Effector memory CD4-positive, alpha-beta T cell (primary cell): Measurements from ENCODE around the gene CTSO.

Experiments
- DNase-seq, 3 donors: peaks; one replicate each; pipeline ENCODE4 v3.0.0-alpha.2; 2020
- H3K27ac ChIP-seq: 2 replicates; pipeline ENCODE4 v1.7.0; 2013; ENCODE audit warnings: mild to moderate bottlenecking, low read length, moderate library complexity; ENCODE audit not compliant: insufficient read depth, poor library complexity, severe bottlenecking
- H3K27me3 ChIP-seq: replicated peaks from 2 replicates; pipeline ENCODE4 v1.7.0; 2013; ENCODE audit warnings: mild to moderate bottlenecking, low read length; ENCODE audit not compliant: insufficient read depth, control insufficient read depth, poor library complexity, severe bottlenecking
- H3K36me3 ChIP-seq: 2 replicates; pipeline ENCODE4 v1.7.0; 2013; ENCODE audit warnings: mild to moderate bottlenecking, low read length, moderate library complexity; ENCODE audit not compliant: control insufficient read depth, insufficient read depth
- H3K4me1 ChIP-seq: 2 replicates; pipeline ENCODE4 v1.7.0; 2013; ENCODE audit warnings: low read length, mild to moderate bottlenecking; ENCODE audit not compliant: control insufficient read depth, insufficient read depth, poor library complexity, severe bottlenecking
- H3K4me3 ChIP-seq: 2 replicates; pipeline ENCODE4 v1.7.0; 2013; ENCODE audit warnings: low read length, low read depth, mild to moderate bottlenecking; ENCODE audit not compliant: insufficient read depth, poor library complexity, severe bottlenecking
- H3K9me3 ChIP-seq: 2 replicates; pipeline ENCODE4 v1.7.0; 2013; ENCODE audit warnings: mild to moderate bottlenecking, low read length, moderate library complexity; ENCODE audit not compliant: control insufficient read depth

The CTSO gene

GRCh38 chr4:155877971-155878370 is 75.7 kb downstream of the CTSO start:
- Histone ChIP-seq H3K36me3 (no peaks in the 10 kb centered on the region), H3K9me3 (no peaks in the 10 kb centered on the region), H3K4me1 (no peaks in the 10 kb centered on the region), H3K27ac (no peak overlapping the region), H3K4me3 (no peak overlapping the region), H3K27me3 (no peaks in the 10 kb centered on the region)
- DNase-seq: no peak

- Histone ChIP-seq H3K4me3 (no peak overlapping the region), H3K27me3 (no peaks in the 10 kb centered on the region), H3K27ac (no peak overlapping the region), H3K36me3 (no peaks in the 10 kb centered on the region), H3K4me1 (no peaks in the 10 kb centered on the region), H3K9me3 (no peaks in the 10 kb centered on the region)
- DNase-seq: no peak
Measured at GRCh38 chr4:155875878-155876277, 77.8 kb downstream of the CTSO start.
